ENCODE data around the gene CPSF4L.

Gene CPSF4L

GRCh38 chr17:73278465-73279453 lies 17.1 kb upstream of the CPSF4L start:
- Mint-ChIP-seq H3K4me1 (peaks cover 43% of the 10 kb centered on the region), H3K9me3 (no peaks in the 10 kb centered on the region), H3K4me3 (no peak overlapping the region), H3K27me3 (ENCODE audit: low read depth, poor library complexity) (no peaks in the 10 kb centered on the region), H3K27ac (peak overlapping the region; percentile 52), H3K36me3 (ENCODE audit: low read depth) (peaks cover 8% of the 10 kb centered on the region)
- DNase-seq, result no peak
- TF ChIP-seq CTCF (IDR thresholded peaks at IDR 0.05), result no peak

GRCh38 chr17:73278049-73278464 lies 16.4 kb upstream of the CPSF4L start:
- H3K4me3 Mint-ChIP-seq, result no peak overlapping the region
- H3K9me3 Mint-ChIP-seq, result no peaks in the 10 kb centered on the region
- TF ChIP-seq CTCF (IDR thresholded peaks at IDR 0.05), result no peak
- H3K36me3 Mint-ChIP-seq (ENCODE audit: low read depth), result peaks cover 8% of the 10 kb centered on the region
- peaks cover 41% of the 10 kb centered on the region for H3K4me1 Mint-ChIP-seq
- H3K27me3 Mint-ChIP-seq (ENCODE audit: low read depth, poor library complexity), result no peaks in the 10 kb centered on the region
- DNase-seq, result no peak
- no peak overlapping the region for H3K27ac Mint-ChIP-seq

- no peak for DNase-seq
- H3K27me3 Mint-ChIP-seq (ENCODE audit: low read depth, poor library complexity), result no peaks in the 10 kb centered on the region
- peak overlapping the region; percentile 58 for H3K27ac Mint-ChIP-seq
- peaks cover 40% of the 10 kb centered on the region for H3K4me1 Mint-ChIP-seq
- no peak for TF ChIP-seq CTCF (IDR thresholded peaks at IDR 0.05)
- no peak overlapping the region for H3K4me3 Mint-ChIP-seq
- H3K9me3 Mint-ChIP-seq, result peaks cover 5% of the 10 kb centered on the region
- no peaks in the 10 kb centered on the region for H3K36me3 Mint-ChIP-seq (ENCODE audit: low read depth)
Measured at GRCh38 chr17:73274490-73274889, 12.8 kb upstream of the CPSF4L start.

- peaks cover 5% of the 10 kb centered on the region for H3K9me3 Mint-ChIP-seq
- H3K27me3 Mint-ChIP-seq (ENCODE audit: low read depth, poor library complexity), result no peaks in the 10 kb centered on the region
- no peaks in the 10 kb centered on the region for H3K36me3 Mint-ChIP-seq (ENCODE audit: low read depth)
- TF ChIP-seq CTCF (IDR thresholded peaks at IDR 0.05), result no peak
- H3K27ac Mint-ChIP-seq, result no peak overlapping the region
- H3K4me1 Mint-ChIP-seq, result peaks cover 32% of the 10 kb centered on the region
- no peak overlapping the region for H3K4me3 Mint-ChIP-seq
- DNase-seq, result no peak
Measured at GRCh38 chr17:73272906-73273218, 11.2 kb upstream of the CPSF4L start.

GRCh38 chr17:73271072-73271471 lies 9.4 kb upstream of the CPSF4L start:
- no peak for DNase-seq
- H3K4me1 Mint-ChIP-seq, result peaks cover 39% of the 10 kb centered on the region
- no peaks in the 10 kb centered on the region for H3K36me3 Mint-ChIP-seq (ENCODE audit: low read depth)
- H3K4me3 Mint-ChIP-seq, result no peak overlapping the region
- TF ChIP-seq CTCF (IDR thresholded peaks at IDR 0.05), result no peak
- no peak overlapping the region for H3K27ac Mint-ChIP-seq
- H3K9me3 Mint-ChIP-seq, result peaks cover 5% of the 10 kb centered on the region
- no peaks in the 10 kb centered on the region for H3K27me3 Mint-ChIP-seq (ENCODE audit: low read depth, poor library complexity)

GRCh38 chr17:73269791-73270190 lies 8.1 kb upstream of the CPSF4L start:
- H3K9me3 Mint-ChIP-seq, result peaks cover 5% of the 10 kb centered on the region

More at GRCh38 chr17:73269791-73270190, 8.1 kb upstream of the CPSF4L start:
- Mint-ChIP-seq H3K4me3 (no peak overlapping the region), H3K4me1 (peaks cover 39% of the 10 kb centered on the region), H3K36me3 (ENCODE audit: low read depth) (no peaks in the 10 kb centered on the region), H3K27ac (no peak overlapping the region), H3K27me3 (ENCODE audit: low read depth, poor library complexity) (no peaks in the 10 kb centered on the region)
- DNase-seq, result no peak
- TF ChIP-seq CTCF (IDR thresholded peaks at IDR 0.05), result no peak
